GM12892 (cell line): Measurements from ENCODE around the gene SLC12A9.

Source experiments
- POLR2A ChIP-seq: IDR thresholded peaks from 2 replicates; pipeline ENCODE4 v1.6.1; 2011; ENCODE audit warnings: low read depth, low read length, control low read depth
- POLR2AphosphoS5 ChIP-seq: IDR thresholded peaks from 2 replicates; pipeline ENCODE4 v1.6.1; 2011; ENCODE audit warnings: low read depth, low read length, control low read depth

DNA sequence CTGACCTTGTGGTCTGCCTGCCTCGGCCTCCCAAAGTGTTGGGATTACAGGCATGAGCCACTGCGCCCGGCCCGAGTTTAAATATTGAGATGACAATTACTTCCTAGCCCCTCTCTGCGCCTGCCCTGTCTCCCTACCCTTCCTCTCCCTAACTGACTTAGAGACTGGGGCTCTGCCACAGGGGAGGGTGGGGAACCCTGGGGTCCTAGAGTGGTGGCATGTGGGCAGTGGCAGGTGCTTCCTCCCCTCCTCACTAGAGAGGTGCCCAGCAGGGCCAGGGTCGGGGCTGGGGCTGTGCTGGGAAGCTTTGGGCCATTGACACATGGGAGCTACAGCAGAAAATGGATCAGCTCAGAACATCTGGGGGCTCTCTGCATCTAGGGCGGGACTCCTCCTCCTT lies 50.1 kb downstream of the SLC12A9 start:
- TF ChIP-seq POLR2AphosphoS5 (no peak), POLR2A (no peak)
